GM12872 (cell line): ENCODE measurements around the gene GOLGA6A.

Experiments
- CTCF ChIP-seq: IDR thresholded peaks from 3 replicates; pipeline ENCODE4 v1.5.1; 2011; ENCODE audit warnings: low read depth, mild to moderate bottlenecking, low read length, moderate library complexity; ENCODE audit not compliant: insufficient read depth

GOLGA6A gene

GRCh38 chr15:74038707-74039655 lies 43.4 kb downstream of the GOLGA6A start:
- TF ChIP-seq CTCF: no peak

GRCh38 chr15:74037171-74038117 lies 44.9 kb downstream of the GOLGA6A start:
- TF ChIP-seq CTCF: no peak

GRCh38 chr15:74036271-74037170 lies 45.8 kb downstream of the GOLGA6A start:
- peak; percentile 25; the same call in 1 of the 3 replicates for TF ChIP-seq CTCF

- no peak for TF ChIP-seq CTCF
Observed at GRCh38 chr15:74035121-74036017, 47.0 kb downstream of the GOLGA6A start.

GRCh38 chr15:74034206-74034755 lies 48.1 kb downstream of the GOLGA6A start:
- no peak for TF ChIP-seq CTCF
